IMR-90 (cell line): ENCODE measurements around the gene CCDC51.
"Not testable (repeated sequence)": the region's sequence is repeated elsewhere in the genome, so short reads cannot be mapped to it uniquely, and the experiment has no call there.

ENCODE experiments used
- BHLHE40 ChIP-seq: fragments of 150-350 bp; IDR thresholded peaks from 2 replicates; pipeline ENCODE4 v1.6.1; 2016; ENCODE audit warnings: mild to moderate bottlenecking, low read depth, low read length
- CEBPB ChIP-seq: IDR thresholded peaks from 2 replicates; pipeline ENCODE4 v1.6.1; 2012; ENCODE audit warnings: low read depth, low read length, improper control_type of control experiment
- CTCF ChIP-seq: conservative IDR thresholded peaks from 2 replicates; pipeline ENCODE4 v1.5.1; 2012; ENCODE audit warnings: mild to moderate bottlenecking, low read depth, low read length, improper control_type of control experiment

GRCh38 chr3:48401434-48401901, 38.5 kb downstream of the CCDC51 start:
- TF ChIP-seq CTCF, BHLHE40, CEBPB: not testable (repeated sequence)
